Liver (tissue), 9 donors: ENCODE measurements around the gene PWWP2B. TPM values are rescaled to one million over a fixed set of nuclear protein-coding genes. Genes with fewer than 3 reads are reported as not detected.
"Not testable (repeated sequence)": the region's sequence is repeated elsewhere in the genome, so short reads cannot be mapped to it uniquely, and the experiment has no call there.

Experiments
- DNase-seq: peaks from one replicate; pipeline ENCODE4 v3.0.0-alpha.2; 2017; ENCODE audit warnings: low spot score
- H3K27ac ChIP-seq, 2 donors: one replicate each; pipeline ENCODE4 v1.7.0; 2013; ENCODE audit warnings: inconsistent platforms in 2 of 2, low read length in 2 of 2, control low read depth in 1 of 2, low read depth in 1 of 2, mild to moderate bottlenecking in 1 of 2
- H3K27me3 ChIP-seq, 4 donors: one replicate each; pipeline versions ENCODE4 v1.6.1 to v1.7.0; 2013; ENCODE audit warnings: low read length in 3 of 4, inconsistent platforms in 1 of 4, mild to moderate bottlenecking in 1 of 4, moderate library complexity in 1 of 4; ENCODE audit not compliant: control insufficient read depth in 4 of 4, insufficient read depth in 4 of 4
- H3K36me3 ChIP-seq, 4 donors: one replicate each; pipeline versions ENCODE4 v1.6.1 to v1.7.0; 2013; ENCODE audit warnings: low read length in 3 of 4, mild to moderate bottlenecking in 3 of 4, low read depth in 1 of 4, moderate library complexity in 1 of 4; ENCODE audit not compliant: control insufficient read depth in 4 of 4, insufficient read depth in 3 of 4
- H3K4me1 ChIP-seq, 4 donors: one replicate each; pipeline versions ENCODE4 v1.6.1 to v1.7.0; 2013; ENCODE audit warnings: low read length in 3 of 4, mild to moderate bottlenecking in 3 of 4, moderate library complexity in 1 of 4; ENCODE audit not compliant: control insufficient read depth in 4 of 4, insufficient read depth in 4 of 4
- H3K4me3 ChIP-seq, 3 donors: one replicate each; pipeline versions ENCODE4 v1.6.1 to v1.7.0; 2013; ENCODE audit warnings: low read length in 3 of 3, control low read depth in 1 of 3, low read depth in 1 of 3, mild to moderate bottlenecking in 1 of 3
- H3K9ac ChIP-seq, 2 donors: one replicate each; pipeline ENCODE4 v1.7.0; 2013; ENCODE audit warnings: low read length in 2 of 2, mild to moderate bottlenecking in 2 of 2, moderate library complexity in 2 of 2, control low read depth in 1 of 2, low read depth in 1 of 2
- H3K9me3 ChIP-seq, 4 donors: one replicate each; pipeline versions ENCODE4 v1.6.1 to v1.7.0; 2013; ENCODE audit warnings: low read length in 3 of 4; ENCODE audit not compliant: control insufficient read depth in 4 of 4
- ATF3 ChIP-seq: IDR thresholded peaks from 2 replicates; pipeline ENCODE4 v1.6.1; 2016; ENCODE audit warnings: antibody characterized with exemption
- CTCF ChIP-seq: fragments of 150-350 bp; IDR thresholded peaks from 2 replicates; pipeline ENCODE4 v1.5.1; 2017; ENCODE audit warnings: improper control_type of control experiment, low read depth, low read length; ENCODE audit not compliant: missing input control
- FOXA1 ChIP-seq: IDR thresholded peaks from 2 replicates; pipeline ENCODE4 v1.6.1; 2016; ENCODE audit warnings: antibody characterized with exemption
- GABPA ChIP-seq, 2 donors: IDR thresholded peaks in 1 of 2; conservative IDR thresholded peaks in 1 of 2; 2 replicates each; pipeline ENCODE4 v1.6.1; 2016; ENCODE audit warnings: antibody characterized with exemption in 2 of 2, mild to moderate bottlenecking in 1 of 2, moderate library complexity in 1 of 2
- HNF4G ChIP-seq: IDR thresholded peaks from 2 replicates; pipeline ENCODE4 v1.6.1; 2016; ENCODE audit warnings: antibody characterized with exemption
- RAD21 ChIP-seq, 2 donors: IDR thresholded peaks; 2 replicates each; pipeline ENCODE4 v1.6.1; 2016; ENCODE audit warnings: antibody characterized with exemption in 2 of 2, mild to moderate bottlenecking in 2 of 2
- REST ChIP-seq: IDR thresholded peaks from 2 replicates; pipeline ENCODE4 v1.6.1; 2016; ENCODE audit warnings: antibody characterized with exemption, mild to moderate bottlenecking
- TAF1 ChIP-seq: conservative IDR thresholded peaks from 2 replicates; pipeline ENCODE4 v1.6.1; 2016; ENCODE audit warnings: antibody characterized with exemption, mild to moderate bottlenecking
- YY1 ChIP-seq: IDR thresholded peaks from 2 replicates; pipeline ENCODE4 v1.6.1; 2016; ENCODE audit warnings: antibody characterized with exemption, mild to moderate bottlenecking
- WGBS: extraction: QIAGEN DNeasy Blood & Tissue Kit; methylation state at CpG from one replicate; pipeline ENCODE4 v1.1.7; 2013; 5-methylcytosine and 5-hydroxymethylcytosine counted together
- polyA plus RNA-seq, 2 donors: library from polyadenylated mRNA; stranded (reverse) in 1 of 2; unstranded in 1 of 2; fragments of 200-250 nt in 1 of 2; fragments of >200 nt in 1 of 2; fragmentation: Nextera tagmentation in 1 of 2; extraction: Ambion mirVana in 1 of 2; gene quantifications; one replicate each; pipeline versions ENCODE4 v1.2.1 to v1.2.3, GENCODE V29; 2013 to 2015
- total RNA-seq, 2 donors: library from RNA; depleted of rRNA; stranded (reverse); fragments of >200 nt; gene quantifications; one replicate each; pipeline ENCODE4 v1.2.3, GENCODE V29; 2014
- TF ChIP-seq, protein P1 (sequence below): IDR thresholded peaks from 2 replicates; pipeline ENCODE4 v1.6.1; 2016; ENCODE audit warnings: antibody characterized with exemption
- donor health status: healthy.
- donor health status: healthy.
- donor health status: healthy.
- donor health status: healthy.
- donor health status: healthy.

Gene PWWP2B
- total and polyA plus RNA-seq, 4 donors: 0.75 to 4.2 (median 3.6) TPM

DNA sequence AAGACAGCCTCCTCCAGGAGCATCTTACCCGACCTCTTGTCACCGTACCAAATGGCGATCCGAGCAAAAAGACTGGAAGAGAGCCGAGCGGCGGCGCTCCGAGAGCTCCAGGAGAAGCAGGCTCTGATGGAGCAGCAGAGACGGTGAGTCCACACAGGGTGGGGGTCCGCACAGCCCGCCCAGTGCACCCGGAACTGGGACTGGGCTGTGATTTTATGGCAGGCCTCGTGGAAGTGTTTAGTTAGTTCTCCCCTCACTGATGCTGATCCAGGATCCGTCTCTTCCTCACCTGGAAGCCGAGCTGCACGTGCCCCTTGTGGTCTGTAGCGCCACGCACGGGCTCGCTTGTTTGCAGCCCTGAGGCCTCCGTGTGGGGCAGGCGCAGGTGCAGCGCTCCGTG, 45.4 kb upstream of the PWWP2B start:
- no peak overlapping the region for H3K4me3 ChIP-seq
- TF ChIP-seq, protein P1, sequence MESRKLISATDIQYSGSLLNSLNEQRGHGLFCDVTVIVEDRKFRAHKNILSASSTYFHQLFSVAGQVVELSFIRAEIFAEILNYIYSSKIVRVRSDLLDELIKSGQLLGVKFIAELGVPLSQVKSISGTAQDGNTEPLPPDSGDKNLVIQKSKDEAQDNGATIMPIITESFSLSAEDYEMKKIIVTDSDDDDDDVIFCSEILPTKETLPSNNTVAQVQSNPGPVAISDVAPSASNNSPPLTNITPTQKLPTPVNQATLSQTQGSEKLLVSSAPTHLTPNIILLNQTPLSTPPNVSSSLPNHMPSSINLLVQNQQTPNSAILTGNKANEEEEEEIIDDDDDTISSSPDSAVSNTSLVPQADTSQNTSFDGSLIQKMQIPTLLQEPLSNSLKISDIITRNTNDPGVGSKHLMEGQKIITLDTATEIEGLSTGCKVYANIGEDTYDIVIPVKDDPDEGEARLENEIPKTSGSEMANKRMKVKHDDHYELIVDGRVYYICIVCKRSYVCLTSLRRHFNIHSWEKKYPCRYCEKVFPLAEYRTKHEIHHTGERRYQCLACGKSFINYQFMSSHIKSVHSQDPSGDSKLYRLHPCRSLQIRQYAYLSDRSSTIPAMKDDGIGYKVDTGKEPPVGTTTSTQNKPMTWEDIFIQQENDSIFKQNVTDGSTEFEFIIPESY: no peak
- TF ChIP-seq FOXA1: no peak
- no peak for TF ChIP-seq YY1
- peaks cover 0 to 4% (median 1%) of the 10 kb centered on the region in 4 donors for H3K36me3 ChIP-seq
- H3K27me3 ChIP-seq: no peaks in the 10 kb centered on the region
- no peaks in the 10 kb centered on the region for H3K4me1 ChIP-seq
- no peak overlapping the region for H3K9ac ChIP-seq
- H3K27ac ChIP-seq: no peak overlapping the region
- no peaks in the 10 kb centered on the region for H3K9me3 ChIP-seq
- 94% methylated on average over 25 of the region's 25 CpGs for WGBS
- no peak for DNase-seq

DNA sequence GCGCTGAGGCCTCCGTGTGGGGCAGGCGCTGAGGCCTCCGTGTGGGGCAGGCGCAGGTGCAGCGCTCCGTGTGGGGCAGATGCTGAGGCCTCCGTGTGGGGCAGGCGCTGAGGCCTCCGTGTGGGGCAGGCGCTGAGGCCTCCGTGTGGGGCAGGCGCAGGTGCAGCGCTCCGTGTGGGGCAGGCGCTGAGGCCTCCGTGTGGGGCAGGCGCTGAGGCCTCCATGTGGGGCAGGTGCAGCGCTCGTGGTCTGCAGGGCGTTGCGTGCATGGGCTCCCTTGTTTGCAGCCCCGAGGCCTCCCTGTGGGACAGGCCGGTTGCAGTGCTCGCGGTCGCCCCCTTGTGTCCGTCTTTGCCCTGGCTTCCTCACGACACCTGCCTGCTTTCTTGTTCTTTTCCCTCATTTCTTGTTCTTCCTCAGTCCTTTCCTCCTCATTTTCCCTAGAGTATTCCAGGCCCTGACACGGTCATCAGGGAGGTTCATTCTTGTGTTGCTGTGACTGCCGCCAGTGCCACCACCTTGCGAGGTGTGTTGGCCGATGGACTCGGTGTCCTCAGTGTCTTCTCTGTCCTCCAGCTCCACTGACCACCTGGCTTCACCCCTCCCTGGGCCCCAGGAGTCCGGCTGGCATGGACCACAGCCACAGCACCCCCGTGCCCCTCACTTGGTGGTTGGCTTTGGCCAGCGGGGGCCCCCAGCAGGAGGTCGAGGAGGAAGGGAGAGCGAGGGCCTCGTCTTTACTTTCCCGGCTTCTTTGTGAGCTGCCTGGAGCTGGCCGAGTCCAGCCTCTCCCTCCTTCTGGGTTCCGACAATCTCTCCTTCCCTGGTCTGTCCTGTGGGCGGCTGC, 44.3 kb upstream of the PWWP2B start:
- H3K4me3 ChIP-seq, H3K9me3 ChIP-seq, H3K9ac ChIP-seq, H3K36me3 ChIP-seq, H3K4me1 ChIP-seq, H3K27ac ChIP-seq, H3K27me3 ChIP-seq: not testable (repeated sequence)
- TF ChIP-seq CTCF (peak; percentile 75), RAD21 (IDR thresholded peaks at IDR 0.05) (peak; percentile 74 to 81)
- 57% methylated on average over 36 of the region's 44 CpGs for WGBS
- peak; percentile 84 for DNase-seq

DNA sequence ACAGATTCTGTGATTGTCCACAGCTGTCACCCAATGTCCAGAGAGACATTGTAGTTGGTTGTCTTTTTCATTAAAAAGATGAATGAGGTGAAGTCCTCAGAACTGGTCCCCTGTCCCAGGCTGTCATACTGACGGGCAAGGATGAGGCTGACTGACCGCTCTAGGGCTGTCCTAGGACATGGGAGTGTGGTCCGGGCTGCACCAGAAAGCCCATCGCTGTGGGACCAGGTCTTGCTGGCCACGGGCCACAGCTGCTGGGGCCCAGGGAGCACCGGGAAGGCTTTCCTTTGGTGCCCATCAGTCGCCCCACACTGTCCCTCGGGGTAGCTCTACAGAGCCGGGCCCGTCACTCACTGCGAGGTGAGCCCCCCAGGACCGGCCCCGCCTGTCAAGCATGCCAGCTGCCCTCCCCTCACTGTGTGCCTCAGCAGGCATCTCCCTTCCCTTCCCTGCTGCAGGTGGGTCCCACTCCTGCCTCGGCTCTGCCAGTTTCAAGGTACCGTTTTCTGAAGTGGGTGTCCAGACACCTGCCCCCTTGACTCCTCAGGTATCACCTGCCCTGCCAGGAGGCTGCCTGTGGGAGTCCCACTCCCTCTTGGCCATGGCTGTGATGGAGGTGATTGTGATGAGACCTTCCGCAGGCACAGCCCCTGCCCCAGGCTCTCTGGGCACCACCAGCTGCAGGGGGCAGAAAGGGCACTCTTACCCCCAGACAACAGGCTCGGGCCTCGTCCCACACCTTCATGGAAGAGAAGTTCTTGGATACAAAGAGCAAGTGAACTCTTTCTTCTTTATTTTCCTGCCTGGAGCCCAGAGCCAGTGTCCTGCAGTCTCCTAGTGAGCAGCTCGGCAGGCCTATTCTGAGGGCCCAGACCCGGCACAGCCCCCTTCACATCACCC, 43.3 kb upstream of the PWWP2B start:
- H3K36me3 ChIP-seq: peaks cover 0 to 3% (median 1%) of the 10 kb centered on the region in 4 donors
- H3K27me3 ChIP-seq: no peaks in the 10 kb centered on the region
- whole genome bisulfite sequencing: 91% methylated on average over 20 of the region's 20 CpGs
- H3K9ac ChIP-seq: no peak overlapping the region
- no peak overlapping the region for H3K4me3 ChIP-seq
- no peak for DNase-seq
- no peak overlapping the region for H3K27ac ChIP-seq
- no peaks in the 10 kb centered on the region for H3K4me1 ChIP-seq
- H3K9me3 ChIP-seq: no peaks in the 10 kb centered on the region
- TF ChIP-seq TAF1: no peak
- no peak for TF ChIP-seq CTCF
- TF ChIP-seq HNF4G: no peak
- TF ChIP-seq GABPA (IDR thresholded peaks at IDR 0.05 in 1 of 2, conservative IDR thresholded peaks at IDR 0.05 in 1 of 2): no peak
- TF ChIP-seq ATF3: no peak
- no peak for TF ChIP-seq YY1
- TF ChIP-seq, protein P1: no peak
- TF ChIP-seq REST: no peak
